ENCODE results near the gene PRKCH.

PRKCH gene

GRCh38 chr14:61372842-61373555 is 51.6 kb downstream of the PRKCH start:
- TF ChIP-seq, protein P1, sequence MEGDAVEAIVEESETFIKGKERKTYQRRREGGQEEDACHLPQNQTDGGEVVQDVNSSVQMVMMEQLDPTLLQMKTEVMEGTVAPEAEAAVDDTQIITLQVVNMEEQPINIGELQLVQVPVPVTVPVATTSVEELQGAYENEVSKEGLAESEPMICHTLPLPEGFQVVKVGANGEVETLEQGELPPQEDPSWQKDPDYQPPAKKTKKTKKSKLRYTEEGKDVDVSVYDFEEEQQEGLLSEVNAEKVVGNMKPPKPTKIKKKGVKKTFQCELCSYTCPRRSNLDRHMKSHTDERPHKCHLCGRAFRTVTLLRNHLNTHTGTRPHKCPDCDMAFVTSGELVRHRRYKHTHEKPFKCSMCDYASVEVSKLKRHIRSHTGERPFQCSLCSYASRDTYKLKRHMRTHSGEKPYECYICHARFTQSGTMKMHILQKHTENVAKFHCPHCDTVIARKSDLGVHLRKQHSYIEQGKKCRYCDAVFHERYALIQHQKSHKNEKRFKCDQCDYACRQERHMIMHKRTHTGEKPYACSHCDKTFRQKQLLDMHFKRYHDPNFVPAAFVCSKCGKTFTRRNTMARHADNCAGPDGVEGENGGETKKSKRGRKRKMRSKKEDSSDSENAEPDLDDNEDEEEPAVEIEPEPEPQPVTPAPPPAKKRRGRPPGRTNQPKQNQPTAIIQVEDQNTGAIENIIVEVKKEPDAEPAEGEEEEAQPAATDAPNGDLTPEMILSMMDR (IDR thresholded peaks at IDR 0.05; ENCODE audit: low read depth, low read length): no peak
- H3K4me3 ChIP-seq (ENCODE audit: low read depth, low read length): no peak overlapping the region

DNA sequence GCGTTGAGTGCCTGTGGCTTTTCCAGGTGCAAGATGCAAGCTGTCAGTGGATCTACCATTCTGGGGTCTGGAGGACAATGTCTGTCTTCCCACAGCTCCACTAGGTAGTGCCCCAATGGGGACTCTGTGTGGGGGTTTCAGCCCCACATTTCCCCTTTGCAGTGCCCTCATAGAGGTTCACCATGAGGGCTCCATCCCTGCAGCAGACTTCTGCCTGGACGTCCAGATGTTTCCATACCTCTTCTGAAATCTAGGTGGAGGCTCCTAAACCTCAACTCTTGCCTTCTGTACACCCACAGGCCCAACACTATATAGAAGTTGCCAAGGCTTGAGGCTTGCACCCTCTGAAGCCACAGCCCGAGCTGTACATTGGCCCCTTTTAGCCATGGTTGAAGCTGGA is 52.9 kb downstream of the PRKCH start:
- TF ChIP-seq, protein P1 (IDR thresholded peaks at IDR 0.05; ENCODE audit: low read depth, low read length): no peak
- no peak overlapping the region for H3K4me3 ChIP-seq (ENCODE audit: low read depth, low read length)

DNA sequence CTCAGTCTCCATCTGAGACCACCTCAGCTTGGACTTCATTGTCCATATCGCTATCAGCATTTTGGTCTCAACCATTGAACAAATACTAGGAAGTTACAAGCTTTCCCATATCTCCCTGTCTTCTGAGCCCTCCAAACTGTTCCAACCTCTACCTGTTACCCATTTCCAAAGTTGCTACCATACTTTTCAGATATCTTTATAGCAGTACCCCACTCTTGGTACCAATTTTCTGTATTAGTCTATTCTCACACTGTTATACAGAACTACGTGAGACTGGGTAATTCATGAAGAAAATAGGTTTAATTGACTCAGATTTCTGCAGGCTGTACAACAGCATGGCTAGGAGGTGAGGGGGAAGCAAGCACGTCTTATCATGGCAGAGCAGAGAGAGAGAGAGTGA is 53.8 kb downstream of the PRKCH start:
- TF ChIP-seq, protein P1 (IDR thresholded peaks at IDR 0.05; ENCODE audit: low read depth, low read length): no peak
- H3K4me3 ChIP-seq (ENCODE audit: low read depth, low read length): no peak overlapping the region

GRCh38 chr14:61376314-61376713 is 54.9 kb downstream of the PRKCH start:
- no peak overlapping the region for H3K4me3 ChIP-seq (ENCODE audit: low read depth, low read length)
- TF ChIP-seq, protein P1 (IDR thresholded peaks at IDR 0.05; ENCODE audit: low read depth, low read length): no peak

DNA sequence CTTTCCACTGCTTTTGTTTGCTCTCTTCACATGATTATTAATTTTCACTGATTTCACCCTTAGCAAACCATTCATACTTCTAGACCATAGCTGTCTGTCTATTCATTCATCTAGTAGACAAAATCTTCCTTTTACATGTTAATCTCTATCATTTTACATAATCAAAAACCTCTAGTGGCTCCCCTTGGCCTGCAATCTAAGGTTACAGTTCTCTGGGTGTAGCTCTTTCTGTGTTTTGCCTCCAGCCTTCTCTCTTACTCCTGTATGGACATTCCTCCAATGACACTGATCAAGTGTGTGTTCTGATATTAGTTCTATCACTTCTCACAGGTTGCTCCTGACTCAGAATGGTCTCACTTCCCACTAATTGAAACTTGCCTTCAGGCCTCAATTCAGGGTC is 56.4 kb downstream of the PRKCH start:
- H3K4me3 ChIP-seq (ENCODE audit: low read depth, low read length): no peak overlapping the region
- TF ChIP-seq, protein P1 (IDR thresholded peaks at IDR 0.05; ENCODE audit: low read depth, low read length): no peak

- H3K4me3 ChIP-seq (ENCODE audit: low read depth, low read length): no peak overlapping the region
- TF ChIP-seq, protein P1 (IDR thresholded peaks at IDR 0.05; ENCODE audit: low read depth, low read length): no peak
Measured at GRCh38 chr14:61379639-61380184, 58.3 kb downstream of the PRKCH start.

- no peak overlapping the region for H3K4me3 ChIP-seq (ENCODE audit: low read depth, low read length)
- TF ChIP-seq, protein P1 (IDR thresholded peaks at IDR 0.05; ENCODE audit: low read depth, low read length): no peak
Measured at GRCh38 chr14:61380984-61381383, 59.6 kb downstream of the PRKCH start.

Measured in WI38 (cell line).